Measurements from ENCODE around the gene SLCO4A1. TPM values are rescaled to one million over a fixed set of nuclear protein-coding genes. Genes with fewer than 3 reads are reported as not detected.

The SLCO4A1 gene
- total and polyA plus RNA-seq, 2 donors (not counting 1 experiment from before 2014, with no cell fraction given) = 2.1 to 79.5 TPM

DNA sequence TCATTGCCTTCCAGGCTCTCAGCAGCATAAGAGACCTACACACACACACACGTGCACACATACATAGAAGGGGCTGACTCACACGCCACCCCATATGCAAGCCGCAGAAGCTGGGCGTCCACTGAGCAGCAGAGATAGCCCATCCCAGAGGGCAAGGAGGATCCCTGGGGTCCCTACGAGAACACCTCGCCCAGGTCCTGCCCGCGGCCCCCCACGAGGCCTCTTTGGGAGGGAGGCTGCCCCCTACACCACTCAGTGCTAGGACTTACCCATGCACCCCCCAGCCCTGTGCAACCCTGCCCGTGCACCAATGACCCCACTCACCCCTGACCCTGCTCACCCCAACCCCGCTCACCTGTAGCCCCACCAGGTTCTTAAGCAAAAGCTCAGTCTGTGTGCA lies 45.8 kb downstream of the SLCO4A1 start:
- no peak overlapping the region for H3K27ac ChIP-seq (ENCODE audit: low read length in 2 of 2)
- no peaks in the 10 kb centered on the region for H3K79me2 ChIP-seq (ENCODE audit: control insufficient read depth, insufficient read depth, low read length)
- no peak for TF ChIP-seq EZH2 (IDR thresholded peaks at IDR 0.05; ENCODE audit: borderline replicate concordance, insufficient read depth, low read depth, low read length, poor library complexity, severe bottlenecking)
- TF ChIP-seq, protein P1, sequence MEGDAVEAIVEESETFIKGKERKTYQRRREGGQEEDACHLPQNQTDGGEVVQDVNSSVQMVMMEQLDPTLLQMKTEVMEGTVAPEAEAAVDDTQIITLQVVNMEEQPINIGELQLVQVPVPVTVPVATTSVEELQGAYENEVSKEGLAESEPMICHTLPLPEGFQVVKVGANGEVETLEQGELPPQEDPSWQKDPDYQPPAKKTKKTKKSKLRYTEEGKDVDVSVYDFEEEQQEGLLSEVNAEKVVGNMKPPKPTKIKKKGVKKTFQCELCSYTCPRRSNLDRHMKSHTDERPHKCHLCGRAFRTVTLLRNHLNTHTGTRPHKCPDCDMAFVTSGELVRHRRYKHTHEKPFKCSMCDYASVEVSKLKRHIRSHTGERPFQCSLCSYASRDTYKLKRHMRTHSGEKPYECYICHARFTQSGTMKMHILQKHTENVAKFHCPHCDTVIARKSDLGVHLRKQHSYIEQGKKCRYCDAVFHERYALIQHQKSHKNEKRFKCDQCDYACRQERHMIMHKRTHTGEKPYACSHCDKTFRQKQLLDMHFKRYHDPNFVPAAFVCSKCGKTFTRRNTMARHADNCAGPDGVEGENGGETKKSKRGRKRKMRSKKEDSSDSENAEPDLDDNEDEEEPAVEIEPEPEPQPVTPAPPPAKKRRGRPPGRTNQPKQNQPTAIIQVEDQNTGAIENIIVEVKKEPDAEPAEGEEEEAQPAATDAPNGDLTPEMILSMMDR (IDR thresholded peaks at IDR 0.05) = no peak
- H3K9ac ChIP-seq (ENCODE audit: low read length) = no peak overlapping the region
- H3K4me1 ChIP-seq (ENCODE audit: control insufficient read depth in 2 of 2, insufficient read depth in 2 of 2, low read length in 2 of 2) = peaks cover 6 to 10% of the 10 kb centered on the region in 2 donors
- intact Hi-C loops (cut with micrococcal nuclease) = no loop called here
- CTCF ChIA-PET = interaction anchor here (1.5 kb wide), 1 partner anchor 15 kb away, joined by 3 read pairs; no protein-coding TSS in a partner anchor
- H3K4me2 ChIP-seq (replicated peaks; ENCODE audit: low read depth, low read length, poor library complexity, severe bottlenecking) = no peak overlapping the region
- 83% methylated on average over 10 of the region's 11 CpGs for WGBS (ENCODE audit: insufficient coverage)
- H3K36me3 ChIP-seq (replicated peaks in 1 of 2; ENCODE audit: control extremely low read depth in 1 of 2, control insufficient read depth in 1 of 2, extremely low read depth in 1 of 2, insufficient read depth in 2 of 2, low read length in 1 of 2) = no peaks in the 10 kb centered on the region
- Mint-ChIP-seq H3K4me3 (no peak overlapping the region), H3K9me3 (ENCODE audit: insufficient read depth) (no peaks in the 10 kb centered on the region), H3K27me3 (peaks cover 27% of the 10 kb centered on the region), H3K27ac (no peak overlapping the region), H3K4me1 (peaks cover 10% of the 10 kb centered on the region)
- POLR2A ChIA-PET = no interaction called here
- H2AFZ ChIP-seq (ENCODE audit: insufficient read depth, low read depth, low read length, poor library complexity, severe bottlenecking) = no peak overlapping the region
- no peak for DNase-seq
- no peak overlapping the region for H3K4me3 ChIP-seq (ENCODE audit: control extremely low read depth in 1 of 5, extremely low read depth in 1 of 5, insufficient read depth in 1 of 5, low read depth in 2 of 5, low read length in 4 of 5)
- no peak for ATAC-seq (ENCODE audit: low read depth)
- H3K9me3 ChIP-seq (ENCODE audit: control extremely low read depth in 1 of 3, control insufficient read depth in 2 of 3, insufficient read depth in 1 of 3, low read length in 2 of 3) = no peaks in the 10 kb centered on the region
- H3K27me3 ChIP-seq (replicated peaks in 1 of 4; ENCODE audit: control extremely low read depth in 1 of 4, control insufficient read depth in 3 of 4, insufficient read depth in 4 of 4, low read length in 3 of 4) = peaks cover 0 to 17% (median 4%) of the 10 kb centered on the region in 4 experiments
- H4K20me1 ChIP-seq (ENCODE audit: control insufficient read depth, insufficient read depth, low read length, poor library complexity, severe bottlenecking) = no peaks in the 10 kb centered on the region

DNA sequence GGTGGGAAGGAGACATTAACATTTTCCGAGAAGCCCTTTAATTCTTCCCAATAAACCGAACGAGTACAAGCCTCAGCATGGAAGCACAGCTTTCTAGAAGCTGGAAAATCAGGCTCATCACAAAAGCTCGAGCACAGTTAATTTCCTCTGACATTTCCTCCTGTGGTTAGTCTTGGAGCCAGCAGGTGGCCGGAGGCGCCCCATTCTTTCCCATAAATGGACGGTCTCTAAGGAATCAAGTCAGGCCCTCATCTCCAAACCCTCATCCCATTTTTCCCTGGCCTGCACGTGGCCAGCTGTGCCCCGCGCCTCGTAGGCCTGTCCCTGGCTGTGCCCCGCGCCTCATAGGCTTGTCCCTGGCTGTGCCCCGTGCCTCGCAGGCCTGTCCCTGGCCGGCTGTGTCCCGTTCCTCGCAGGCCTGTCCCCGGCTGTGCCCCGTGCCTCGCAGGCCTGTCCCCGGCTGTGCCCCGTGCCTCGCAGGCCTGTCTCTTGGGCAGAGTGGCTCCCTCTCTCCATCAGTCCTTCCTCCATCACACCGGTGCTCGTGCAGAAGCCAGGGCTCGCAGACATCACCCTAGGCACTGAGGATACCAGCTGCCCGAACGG lies 46.7 kb downstream of the SLCO4A1 start:
- intact Hi-C loops (cut with micrococcal nuclease) = no loop called here
- DNase-seq = no peak
- H3K4me1 Mint-ChIP-seq = peaks cover 10% of the 10 kb centered on the region
- TF ChIP-seq, protein P1 (IDR thresholded peaks at IDR 0.05) = no peak
- TF ChIP-seq EZH2 (IDR thresholded peaks at IDR 0.05; ENCODE audit: borderline replicate concordance, insufficient read depth, low read depth, low read length, poor library complexity, severe bottlenecking) = no peak
- H3K4me3 Mint-ChIP-seq = no peak overlapping the region
- H3K4me3 ChIP-seq (ENCODE audit: control extremely low read depth in 1 of 5, extremely low read depth in 1 of 5, insufficient read depth in 1 of 5, low read depth in 2 of 5, low read length in 4 of 5) = no peak overlapping the region
- CTCF ChIA-PET = interaction anchor here (1.5 kb wide), 1 partner anchor 16 kb away, joined by 3 read pairs; no protein-coding TSS in a partner anchor
- no peaks in the 10 kb centered on the region for H3K79me2 ChIP-seq (ENCODE audit: control insufficient read depth, insufficient read depth, low read length)
- no peak overlapping the region for H3K27ac Mint-ChIP-seq
- H2AFZ ChIP-seq (ENCODE audit: insufficient read depth, low read depth, low read length, poor library complexity, severe bottlenecking) = no peak overlapping the region
- peaks cover 6 to 10% of the 10 kb centered on the region in 2 donors for H3K4me1 ChIP-seq (ENCODE audit: control insufficient read depth in 2 of 2, insufficient read depth in 2 of 2, low read length in 2 of 2)
- no peak overlapping the region for H3K4me2 ChIP-seq (replicated peaks; ENCODE audit: low read depth, low read length, poor library complexity, severe bottlenecking)
- 71% methylated on average over 24 of the region's 29 CpGs for WGBS (ENCODE audit: insufficient coverage)
- no peak overlapping the region for H3K9ac ChIP-seq (ENCODE audit: low read length)
- H3K9me3 Mint-ChIP-seq (ENCODE audit: insufficient read depth) = no peaks in the 10 kb centered on the region
- H4K20me1 ChIP-seq (ENCODE audit: control insufficient read depth, insufficient read depth, low read length, poor library complexity, severe bottlenecking) = no peaks in the 10 kb centered on the region
- no peaks in the 10 kb centered on the region for H3K9me3 ChIP-seq (ENCODE audit: control extremely low read depth in 1 of 3, control insufficient read depth in 2 of 3, insufficient read depth in 1 of 3, low read length in 2 of 3)
- ATAC-seq (ENCODE audit: low read depth) = no peak
- no peaks in the 10 kb centered on the region for H3K36me3 ChIP-seq (replicated peaks in 1 of 2; ENCODE audit: control extremely low read depth in 1 of 2, control insufficient read depth in 1 of 2, extremely low read depth in 1 of 2, insufficient read depth in 2 of 2, low read length in 1 of 2)
- peaks cover 31% of the 10 kb centered on the region for H3K27me3 Mint-ChIP-seq
- peaks cover 0 to 19% (median 4%) of the 10 kb centered on the region in 4 experiments for H3K27me3 ChIP-seq (replicated peaks in 1 of 4; ENCODE audit: control extremely low read depth in 1 of 4, control insufficient read depth in 3 of 4, insufficient read depth in 4 of 4, low read length in 3 of 4)
- no peak overlapping the region for H3K27ac ChIP-seq (ENCODE audit: low read length in 2 of 2)
- POLR2A ChIA-PET = no interaction called here

Measured in B cell (primary cell).